Activated T-cell treated with anti-CD3 and anti-CD28 coated beads, Interleukin-2, amount 50 U/mL, for 48 hours (primary cell): ENCODE results near the gene ZNF654.
A peak's percentile ranks its signal among the peaks of the same experiment; 100 is the strongest.
"Not testable (repeated sequence)": the region's sequence is repeated elsewhere in the genome, so short reads cannot be mapped to it uniquely, and the experiment has no call there.

Source experiments
- DNase-seq, 2 experiments: peaks; one replicate each; pipeline ENCODE4 v3.0.0-alpha.2; 2020

ZNF654 gene

GRCh38 chr3:88061746-88062145, 2.7 kb downstream of the ZNF654 start:
- DNase-seq = no peak

- no peak for DNase-seq
These were observed 16.0 kb downstream of the ZNF654 start for GRCh38 chr3:88075072-88075471.

GRCh38 chr3:88075497-88075896, 16.4 kb downstream of the ZNF654 start:
- no peak for DNase-seq

- no peak for DNase-seq
These were observed 17.7 kb downstream of the ZNF654 start for GRCh38 chr3:88076712-88077111.

- DNase-seq = no peak
These were observed 19.9 kb downstream of the ZNF654 start for GRCh38 chr3:88078932-88079331.

- no peak for DNase-seq
These were observed 23.8 kb downstream of the ZNF654 start for GRCh38 chr3:88082854-88083253.

GRCh38 chr3:88084097-88084501, 25.0 kb downstream of the ZNF654 start:
- no peak for DNase-seq

GRCh38 chr3:88090681-88091080, 31.6 kb downstream of the ZNF654 start:
- DNase-seq = no peak

- DNase-seq = no peak
These were observed 33.2 kb downstream of the ZNF654 start for GRCh38 chr3:88092270-88092669.

- DNase-seq = no peak
These were observed 34.2 kb downstream of the ZNF654 start for GRCh38 chr3:88093266-88093665.

GRCh38 chr3:88101142-88101541, 42.1 kb downstream of the ZNF654 start:
- DNase-seq = no peak

- DNase-seq = no peak
These were observed 46.3 kb downstream of the ZNF654 start for GRCh38 chr3:88105325-88105724.

GRCh38 chr3:88112289-88112688, 53.2 kb downstream of the ZNF654 start:
- DNase-seq = no peak

- peak; percentile 39 to 42 for DNase-seq
These were observed 54.5 kb downstream of the ZNF654 start for GRCh38 chr3:88113311-88114162.

GRCh38 chr3:88114878-88115549, 56.0 kb downstream of the ZNF654 start:
- DNase-seq = no peak

GRCh38 chr3:88117683-88118082, 58.6 kb downstream of the ZNF654 start:
- no peak for DNase-seq

- DNase-seq = not testable (repeated sequence)
These were observed 59.5 kb downstream of the ZNF654 start for GRCh38 chr3:88118603-88119002.

GRCh38 chr3:88123526-88123925, 64.5 kb downstream of the ZNF654 start:
- no peak for DNase-seq

GRCh38 chr3:88131695-88132094, 72.6 kb downstream of the ZNF654 start:
- DNase-seq = no peak

GRCh38 chr3:88132894-88133293, 73.8 kb downstream of the ZNF654 start:
- no peak for DNase-seq

GRCh38 chr3:88133711-88134263, 74.7 kb downstream of the ZNF654 start:
- DNase-seq = no peak

GRCh38 chr3:88137836-88138235, 78.8 kb downstream of the ZNF654 start:
- no peak for DNase-seq

- no peak for DNase-seq
These were observed 82.5 kb downstream of the ZNF654 start for GRCh38 chr3:88141458-88142083.
